Esophagus muscularis mucosa (tissue), 4 donors: Measurements from ENCODE around the gene FAM117B. TPM values are rescaled to one million over a fixed set of nuclear protein-coding genes. Genes with fewer than 3 reads are reported as not detected.

Experiments used
- DNase-seq: peaks from one replicate; pipeline ENCODE4 v3.0.0-alpha.2; 2017; ENCODE audit errors: extremely low spot score
- H3K27ac ChIP-seq, 4 donors: fragments of 200-600 bp; sonication (generic); replicated peaks in 1 of 4; 1 replicate in 3 of 4; 2 replicates in 1 of 4; pipeline ENCODE4 v1.5.1; 2016 to 2019; ENCODE audit warnings: mild to moderate bottlenecking in 1 of 4
- H3K27me3 ChIP-seq, 4 donors: fragments of 200-600 bp; sonication (generic); one replicate each; pipeline versions ENCODE4 v1.5.1 to v1.6.0; 2016 to 2019
- H3K36me3 ChIP-seq, 4 donors: fragments of 200-600 bp; sonication (generic); one replicate each; pipeline ENCODE4 v1.5.1; 2016 to 2019
- H3K4me1 ChIP-seq, 4 donors: fragments of 200-600 bp; sonication (generic); one replicate each; pipeline ENCODE4 v1.5.1; 2016 to 2019
- H3K4me3 ChIP-seq, 4 donors: fragments of 200-600 bp; sonication (generic); 1 replicate in 2 of 4; 2 replicates in 2 of 4; pipeline ENCODE4 v1.5.1; 2016 to 2019; ENCODE audit warnings: mild to moderate bottlenecking in 4 of 4, moderate library complexity in 1 of 4
- H3K9me3 ChIP-seq, 4 donors: fragments of 200-600 bp; sonication (generic); 1 replicate in 3 of 4; 2 replicates in 1 of 4; pipeline ENCODE4 v1.5.1; 2016 to 2019
- CTCF ChIP-seq, 3 experiments: fragments of 200-600 bp in 2 of 3; fragments of 450-650 bp in 1 of 3; sonication (generic) in 2 of 3; IDR thresholded peaks; one replicate each; pipeline ENCODE4 v1.5.1; 2017 to 2019; ENCODE audit warnings: antibody characterized with exemption in 3 of 3, mild to moderate bottlenecking in 2 of 3, moderate library complexity in 1 of 3
- EP300 ChIP-seq: sonication (generic); formaldehyde crosslinking; IDR thresholded peaks from one replicate; pipeline ENCODE4 v1.6.1; 2017; ENCODE audit warnings: antibody characterized with exemption
- POLR2A ChIP-seq: fragments of 450-650 bp; IDR thresholded peaks from one replicate; pipeline ENCODE4 v1.6.1; 2017; ENCODE audit warnings: antibody characterized with exemption, moderate library complexity, mild to moderate bottlenecking, low read depth
- POLR2AphosphoS5 ChIP-seq, 2 donors: sonication (generic); formaldehyde crosslinking; IDR thresholded peaks; one replicate each; pipeline ENCODE4 v1.6.1; 2017; ENCODE audit warnings: antibody characterized with exemption in 2 of 2
- WGBS: methylation state at CpG from one replicate; pipeline ENCODE4 v1.1.5; 2018; 5-methylcytosine and 5-hydroxymethylcytosine counted together
- intact Hi-C: fragments of 100-400 bp; cut with DNase I; formaldehyde crosslinking; loops from one replicate; pipeline ENCODE4 v1.15.1; 2023
- total RNA-seq, 4 donors: library from RNA; depleted of rRNA; stranded (reverse); fragments of >200 nt; gene quantifications; one replicate each; pipeline versions ENCODE4 v1.1.0 to v1.2.1, GENCODE V29; 2016

The FAM117B gene
- total RNA-seq, 4 donors from 2014 or later: 2.8 to 5.0 (median 4.2) TPM

GRCh38 chr2:202643012-202643858 is 8.5 kb downstream of the FAM117B start:
- Histone ChIP-seq H3K27ac (no peak overlapping the region), H3K27me3 (no peaks in the 10 kb centered on the region), H3K9me3 (no peaks in the 10 kb centered on the region), H3K4me1 (peaks cover 10 to 12% (median 10%) of the 10 kb centered on the region in 4 donors), H3K36me3 (no peaks in the 10 kb centered on the region), H3K4me3 (no peak overlapping the region)
- intact Hi-C loops: no loop called here
- 69% methylated on average over 5 of the region's 5 CpGs for WGBS
- TF ChIP-seq EP300 (no peak), POLR2A (no peak), CTCF (IDR thresholded peaks at IDR 0.05) (no peak), POLR2AphosphoS5 (IDR thresholded peaks at IDR 0.05) (no peak)
- DNase-seq: no peak

- intact Hi-C loops: no loop called here
- no peak for TF ChIP-seq CTCF (IDR thresholded peaks at IDR 0.05)
- no peak for TF ChIP-seq POLR2A
- no peak for TF ChIP-seq EP300
- TF ChIP-seq POLR2AphosphoS5 (IDR thresholded peaks at IDR 0.05): no peak
- DNase-seq: no peak
- 95% methylated on average over 4 of the region's 4 CpGs for WGBS
- Histone ChIP-seq H3K36me3 (no peaks in the 10 kb centered on the region), H3K27me3 (no peaks in the 10 kb centered on the region), H3K4me3 (no peak overlapping the region), H3K4me1 (peaks cover 0 to 6% (median 5%) of the 10 kb centered on the region in 4 donors), H3K9me3 (no peaks in the 10 kb centered on the region), H3K27ac (no peak overlapping the region)
Measured at GRCh38 chr2:202652119-202652518, 17.4 kb downstream of the FAM117B start.

- WGBS: 80% methylated on average over 4 of the region's 4 CpGs
- DNase-seq: no peak
- TF ChIP-seq POLR2AphosphoS5 (IDR thresholded peaks at IDR 0.05) (no peak), CTCF (IDR thresholded peaks at IDR 0.05) (no peak), EP300 (no peak), POLR2A (no peak)
- Histone ChIP-seq H3K27ac (no peak overlapping the region), H3K36me3 (no peaks in the 10 kb centered on the region), H3K27me3 (no peaks in the 10 kb centered on the region), H3K4me1 (peaks cover 0 to 6% (median 5%) of the 10 kb centered on the region in 4 donors), H3K9me3 (no peaks in the 10 kb centered on the region), H3K4me3 (no peak overlapping the region)
- intact Hi-C loops: no loop called here
Measured at GRCh38 chr2:202653890-202654289, 19.1 kb downstream of the FAM117B start.

- Histone ChIP-seq H3K27me3 (no peaks in the 10 kb centered on the region), H3K4me3 (no peak overlapping the region), H3K9me3 (no peaks in the 10 kb centered on the region), H3K27ac (no peak overlapping the region), H3K4me1 (peaks cover 0 to 6% (median 5%) of the 10 kb centered on the region in 4 donors), H3K36me3 (no peaks in the 10 kb centered on the region)
- DNase-seq: no peak
- TF ChIP-seq POLR2A: no peak
- no peak for TF ChIP-seq EP300
- no peak for TF ChIP-seq POLR2AphosphoS5 (IDR thresholded peaks at IDR 0.05)
- no peak for TF ChIP-seq CTCF (IDR thresholded peaks at IDR 0.05)
- intact Hi-C loops: no loop called here
Measured at GRCh38 chr2:202657876-202658275, 23.1 kb downstream of the FAM117B start.
